Esophagus squamous epithelium (tissue), 5 donors: ENCODE results near the gene GNA12. TPM values are rescaled to one million over a fixed set of nuclear protein-coding genes. Genes with fewer than 3 reads are reported as not detected.

Experiments
- DNase-seq: peaks from one replicate; lab custom pipeline; 2025; lab: John Stamatoyannopoulos, UW
- H3K27ac ChIP-seq, 4 donors: fragments of 200-600 bp; sonication (generic); one replicate each; pipeline ENCODE4 v1.5.1; 2016 to 2019; ENCODE audit warnings: mild to moderate bottlenecking in 1 of 4
- H3K27me3 ChIP-seq, 4 donors: fragments of 200-600 bp; sonication (generic); 1 replicate in 3 of 4; 2 replicates in 1 of 4; pipeline versions ENCODE4 v1.5.1 to v1.6.0; 2017 to 2021; ENCODE audit warnings: antibody characterized with exemption in 1 of 4
- H3K36me3 ChIP-seq, 3 donors: fragments of 200-600 bp; sonication (generic); one replicate each; pipeline ENCODE4 v1.5.1; 2016 to 2019
- H3K4me1 ChIP-seq, 3 donors: fragments of 200-600 bp; sonication (generic); one replicate each; pipeline ENCODE4 v1.5.1; 2017 to 2019
- H3K4me3 ChIP-seq, 4 donors: fragments of 200-600 bp; sonication (generic); 1 replicate in 3 of 4; 2 replicates in 1 of 4; pipeline ENCODE4 v1.5.1; 2016 to 2019; ENCODE audit warnings: mild to moderate bottlenecking in 2 of 4, moderate library complexity in 1 of 4
- H3K9me3 ChIP-seq, 3 donors: fragments of 200-600 bp; sonication (generic); one replicate each; pipeline ENCODE4 v1.5.1; 2016 to 2019
- CTCF ChIP-seq, 6 experiments: fragments of 450-650 bp in 4 of 6; fragments of 200-600 bp in 2 of 6; sonication (generic) in 2 of 6; IDR thresholded peaks; one replicate each; pipeline ENCODE4 v1.5.1; 2016 to 2019; ENCODE audit warnings: antibody characterized with exemption in 6 of 6, mild to moderate bottlenecking in 4 of 6, moderate library complexity in 4 of 6
- POLR2A ChIP-seq, 4 donors: fragments of 450-650 bp; IDR thresholded peaks; one replicate each; pipeline ENCODE4 v1.6.1; 2017; ENCODE audit warnings: antibody characterized with exemption in 4 of 4, mild to moderate bottlenecking in 4 of 4, moderate library complexity in 3 of 4
- WGBS, 2 donors: methylation state at CpG; one replicate each; pipeline ENCODE4 v1.1.5; 2018; 5-methylcytosine and 5-hydroxymethylcytosine counted together
- intact Hi-C: fragments of 100-400 bp; cut with DNase I; formaldehyde crosslinking; loops from one replicate; pipeline ENCODE4 v1.15.0; 2022
- total RNA-seq, 4 donors: library from RNA; depleted of rRNA; stranded (reverse); fragments of >200 nt; gene quantifications; one replicate each; pipeline ENCODE4 v1.1.0, GENCODE V29; 2016
- donor health status: DM: yes; HTN: yes; CAD: no.

Gene GNA12
- total RNA-seq, 4 donors from 2014 or later: 6.6 to 11.6 (median 7.6) TPM

- 73 to 95% methylated on average over 18 to 20 of the region's 21 CpGs for WGBS, 2 donors
- no peak overlapping the region for H3K4me3 ChIP-seq
- TF ChIP-seq POLR2A (IDR thresholded peaks at IDR 0.05) (no peak), CTCF (IDR thresholded peaks at IDR 0.05) (no peak)
- peaks cover 0 to 31% (median 11%) of the 10 kb centered on the region in 3 donors for H3K4me1 ChIP-seq
- no peak for DNase-seq
- no peaks in the 10 kb centered on the region for H3K9me3 ChIP-seq
- H3K27me3 ChIP-seq: no peaks in the 10 kb centered on the region
- H3K27ac ChIP-seq: no peak overlapping the region
- intact Hi-C loops: no loop called here
- H3K36me3 ChIP-seq: no peaks in the 10 kb centered on the region
Measured at GRCh38 chr7:2807845-2808772, 36.0 kb downstream of the GNA12 start.

GRCh38 chr7:2807460-2807844 lies 36.7 kb downstream of the GNA12 start:
- WGBS, 2 donors: 70 to 91% methylated on average over 5 of the region's 5 CpGs
- TF ChIP-seq CTCF (IDR thresholded peaks at IDR 0.05) (no peak), POLR2A (IDR thresholded peaks at IDR 0.05) (no peak)
- Histone ChIP-seq H3K4me3 (no peak overlapping the region), H3K36me3 (no peaks in the 10 kb centered on the region), H3K9me3 (no peaks in the 10 kb centered on the region), H3K27me3 (no peaks in the 10 kb centered on the region), H3K4me1 (peaks cover 0 to 31% (median 17%) of the 10 kb centered on the region in 3 donors), H3K27ac (no peak overlapping the region)
- DNase-seq: no peak
- intact Hi-C loops: no loop called here

GRCh38 chr7:2806571-2806970 lies 37.5 kb downstream of the GNA12 start:
- no peak for DNase-seq
- intact Hi-C loops: no loop called here
- H3K27me3 ChIP-seq: no peaks in the 10 kb centered on the region
- 91 to 95% methylated on average over 5 of the region's 5 CpGs for WGBS, 2 donors
- no peak overlapping the region for H3K27ac ChIP-seq
- H3K9me3 ChIP-seq: no peaks in the 10 kb centered on the region
- H3K4me1 ChIP-seq: peaks cover 0 to 32% (median 18%) of the 10 kb centered on the region in 3 donors
- H3K36me3 ChIP-seq: no peaks in the 10 kb centered on the region
- TF ChIP-seq CTCF (IDR thresholded peaks at IDR 0.05) (no peak), POLR2A (IDR thresholded peaks at IDR 0.05) (no peak)
- H3K4me3 ChIP-seq: no peak overlapping the region

- no peak for DNase-seq
- TF ChIP-seq CTCF (IDR thresholded peaks at IDR 0.05) (no peak), POLR2A (IDR thresholded peaks at IDR 0.05) (no peak)
- H3K9me3 ChIP-seq: no peaks in the 10 kb centered on the region
- H3K27me3 ChIP-seq: no peaks in the 10 kb centered on the region
- no peak overlapping the region for H3K27ac ChIP-seq
- 95% methylated on average over 18 of the region's 18 CpGs for WGBS, 2 donors
- peaks cover 0 to 31% (median 12%) of the 10 kb centered on the region in 3 donors for H3K4me1 ChIP-seq
- H3K4me3 ChIP-seq: no peak overlapping the region
- intact Hi-C loops: no loop called here
- no peaks in the 10 kb centered on the region for H3K36me3 ChIP-seq
Measured at GRCh38 chr7:2805213-2805944, 38.7 kb downstream of the GNA12 start.
